K562 (cell line): Measurements from ENCODE around the gene IGF2BP3. TPM values are rescaled to one million over a fixed set of nuclear protein-coding genes. Genes with fewer than 3 reads are reported as not detected.
A peak's percentile ranks its signal among the peaks of the same experiment; 100 is the strongest.

Experiments
- FOXK2 ChIP-seq, 2 experiments: fragments of 450-650 bp; IDR thresholded peaks in 1 of 2; conservative IDR thresholded peaks in 1 of 2; 2 replicates each; pipeline ENCODE4 v1.6.1; 2016; ENCODE audit warnings: low read depth in 2 of 2, mild to moderate bottlenecking in 1 of 2
- HLTF ChIP-seq: fragments of 450-650 bp; IDR thresholded peaks from 2 replicates; pipeline ENCODE4 v1.6.1; 2016
- HMG20A ChIP-seq: fragments of 450-650 bp; formaldehyde crosslinking; conservative IDR thresholded peaks from 2 replicates; pipeline ENCODE4 v1.4.0; 2020; ENCODE audit warnings: mild to moderate bottlenecking, mixed read lengths
- HMG20B ChIP-seq: fragments of 250-450 bp; sonication (Bioruptor Pico); IDR thresholded peaks from 2 replicates; pipeline ENCODE4 v1.5.0; 2021; ENCODE audit warnings: mild to moderate bottlenecking
- IRF2 ChIP-seq: sonication (generic); formaldehyde crosslinking; IDR thresholded peaks from 2 replicates; pipeline ENCODE4 v1.8.1; 2022; ENCODE audit warnings: mild to moderate bottlenecking, missing genetic modification reagents
- KDM5B ChIP-seq: fragments of 200-600 bp; sonication (generic); IDR thresholded peaks from 2 replicates; pipeline ENCODE4 v1.6.1; 2012; ENCODE audit warnings: low read depth, mild to moderate bottlenecking, moderate library complexity, low read length, control low read depth, inconsistent platforms; ENCODE audit not compliant: insufficient replicate concordance
- LCOR ChIP-seq: sonication (generic); formaldehyde crosslinking; IDR thresholded peaks from 2 replicates; pipeline ENCODE4 v1.8.0; 2022; ENCODE audit warnings: mild to moderate bottlenecking, missing genetic modification reagents
- NBN ChIP-seq: fragments of 450-650 bp; IDR thresholded peaks from 2 replicates; pipeline ENCODE4 v1.6.1; 2016; ENCODE audit warnings: low read depth, mild to moderate bottlenecking
- SMAD4 ChIP-seq: fragments of 250-450 bp; sonication (Bioruptor Pico); conservative IDR thresholded peaks from 2 replicates; pipeline ENCODE4 v1.8.0; 2021; ENCODE audit warnings: inconsistent platforms, mild to moderate bottlenecking, moderate library complexity
- ZBTB40 ChIP-seq, 2 experiments: fragments of 450-650 bp in 1 of 2; sonication (generic) in 1 of 2; formaldehyde crosslinking in 1 of 2; IDR thresholded peaks; 2 replicates each; pipeline versions ENCODE4 v1.7.1 to v1.9.0; 2016 to 2022; ENCODE audit warnings: inconsistent platforms in 1 of 2, mild to moderate bottlenecking in 1 of 2, missing genetic modification reagents in 1 of 2
- ZFPM2 ChIP-seq: fragments of 250-450 bp; sonication (Bioruptor Pico); IDR thresholded peaks from 2 replicates; pipeline ENCODE4 v1.5.1; 2022; ENCODE audit warnings: mild to moderate bottlenecking
- polyA plus RNA-seq, 8 experiments: library from polyadenylated mRNA; depleted of rRNA in 4 of 8; stranded (reverse) in 5 of 8; unstranded in 3 of 8; fragments of >200 nt; fragmentation: Nextera tagmentation in 2 of 8; fragmentation: Illumina TruSeq in 1 of 8; extraction: Ambion mirVana in 2 of 8; extraction: Trizol in 1 of 8; gene quantifications; 2 replicates each; pipeline versions ENCODE4 v1.2.1 to v1.2.3, GENCODE V29; 2011 to 2014; ENCODE audit warnings: inconsistent platforms in 1 of 8, missing spikeins in 1 of 8
- total RNA-seq, 7 experiments: library from RNA; depleted of rRNA in 6 of 7; stranded (reverse); fragments of >200 nt in 6 of 7; fragmentation: Illumina TruSeq in 2 of 7; extraction: Trizol in 2 of 7; gene quantifications; 2 replicates each; pipeline versions ENCODE4 v1.2.1 to v1.2.3, GENCODE V29; 2011 to 2021; ENCODE audit warnings: low replicate concordance in 1 of 7
- TF ChIP-seq, protein P1 (sequence below), 2 experiments: fragments of 450-650 bp in 1 of 2; sonication (generic) in 1 of 2; formaldehyde crosslinking in 1 of 2; IDR thresholded peaks in 1 of 2; conservative IDR thresholded peaks in 1 of 2; 2 replicates each; pipeline versions ENCODE4 v1.6.1 to v1.8.1; 2016 to 2023; ENCODE audit warnings: mild to moderate bottlenecking in 2 of 2, moderate library complexity in 2 of 2, inconsistent platforms in 1 of 2, missing genetic modification reagents in 1 of 2
- TF ChIP-seq, protein P2 (sequence below): fragments of 450-650 bp; IDR thresholded peaks from 2 replicates; pipeline ENCODE4 v1.6.1; 2014; ENCODE audit warnings: low read depth, mild to moderate bottlenecking, moderate library complexity, borderline replicate concordance

The IGF2BP3 gene
- total and polyA plus RNA-seq, 9 of the 15 experiments (the other 6 are each of a cell fraction or from before 2014, with no cell fraction given), result 8.4 to 88.1 (median 61.2) TPM

GRCh38 chr7:23470330-23471105 is at the start of gene IGF2BP3 (continued):
- peak; percentile 65 for TF ChIP-seq ZBTB40 (IDR thresholded peaks at IDR 0.05)
- no peak for TF ChIP-seq ZBTB40 (CRISPR knock-in tag; IDR thresholded peaks at IDR 0.05)
- peak; percentile 88 for TF ChIP-seq LCOR (CRISPR knock-in tag)
- peak; percentile 99 for TF ChIP-seq NBN
- peak; percentile 54 for TF ChIP-seq KDM5B
- TF ChIP-seq, protein P1, sequence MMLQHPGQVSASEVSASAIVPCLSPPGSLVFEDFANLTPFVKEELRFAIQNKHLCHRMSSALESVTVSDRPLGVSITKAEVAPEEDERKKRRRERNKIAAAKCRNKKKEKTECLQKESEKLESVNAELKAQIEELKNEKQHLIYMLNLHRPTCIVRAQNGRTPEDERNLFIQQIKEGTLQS (IDR thresholded peaks at IDR 0.05), result peak; percentile 51; the same call in 1 of the 2 replicates
- TF ChIP-seq, protein P1 (CRISPR knock-in tag; conservative IDR thresholded peaks at IDR 0.05), result no peak
- TF ChIP-seq HMG20B (CRISPR knock-in tag), result no peak
- peak; percentile 80 for TF ChIP-seq SMAD4 (CRISPR knock-in tag)
- TF ChIP-seq FOXK2 (conservative IDR thresholded peaks at IDR 0.05 in 1 of 2, IDR thresholded peaks at IDR 0.05 in 1 of 2; ENCODE audit: low read depth in 2 of 2), result peak; percentile 80 to 86; a peak in 3 of 4 replicates
- no peak for TF ChIP-seq IRF2 (CRISPR knock-in tag)
- TF ChIP-seq, protein P2, sequence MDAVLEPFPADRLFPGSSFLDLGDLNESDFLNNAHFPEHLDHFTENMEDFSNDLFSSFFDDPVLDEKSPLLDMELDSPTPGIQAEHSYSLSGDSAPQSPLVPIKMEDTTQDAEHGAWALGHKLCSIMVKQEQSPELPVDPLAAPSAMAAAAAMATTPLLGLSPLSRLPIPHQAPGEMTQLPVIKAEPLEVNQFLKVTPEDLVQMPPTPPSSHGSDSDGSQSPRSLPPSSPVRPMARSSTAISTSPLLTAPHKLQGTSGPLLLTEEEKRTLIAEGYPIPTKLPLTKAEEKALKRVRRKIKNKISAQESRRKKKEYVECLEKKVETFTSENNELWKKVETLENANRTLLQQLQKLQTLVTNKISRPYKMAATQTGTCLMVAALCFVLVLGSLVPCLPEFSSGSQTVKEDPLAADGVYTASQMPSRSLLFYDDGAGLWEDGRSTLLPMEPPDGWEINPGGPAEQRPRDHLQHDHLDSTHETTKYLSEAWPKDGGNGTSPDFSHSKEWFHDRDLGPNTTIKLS, result peak; percentile 89
- 0 out of 2 replicates have a peak, but pooled peaks have one; percentile 48 for TF ChIP-seq HMG20A (CRISPR knock-in tag)
- peak; percentile 95 for TF ChIP-seq HLTF
- no peak for TF ChIP-seq ZFPM2
